SH-SY5Y (cell line): ENCODE data around the gene PPP1R8.

ENCODE experiments used
- GATA2 ChIP-seq: IDR thresholded peaks from 2 replicates; pipeline ENCODE4 v1.6.1; 2011; ENCODE audit warnings: mild to moderate bottlenecking, low read depth, low read length
- GATA3 ChIP-seq: IDR thresholded peaks from 2 replicates; pipeline ENCODE4 v1.6.1; 2011; ENCODE audit warnings: low read depth, mild to moderate bottlenecking, low read length, moderate library complexity

DNA sequence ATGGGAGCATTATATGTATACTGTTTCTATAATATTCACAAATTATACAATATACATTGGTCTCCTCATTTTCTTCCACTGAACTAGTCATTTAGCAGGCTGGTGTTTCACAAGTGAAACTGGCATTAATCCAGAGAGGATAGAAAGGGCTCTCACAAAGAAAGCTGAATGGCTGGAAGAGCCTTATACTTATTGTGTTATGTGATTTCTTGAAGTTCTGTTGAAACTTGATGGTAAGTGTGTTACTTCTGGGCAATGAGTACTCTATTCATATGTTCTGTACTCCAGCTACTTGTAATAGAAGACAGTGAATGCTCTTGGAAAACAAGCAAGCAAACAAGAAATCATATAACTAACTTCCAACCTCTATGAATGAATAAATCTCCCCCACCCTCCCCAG, 42.7 kb upstream of the PPP1R8 start:
- TF ChIP-seq GATA3 (no peak), GATA2 (no peak)
